NCI-H774 (cell line): ENCODE measurements around the gene NEURL2.
"Not testable (repeated sequence)": the region's sequence is repeated elsewhere in the genome, so short reads cannot be mapped to it uniquely, and the experiment has no call there.

Experiments used
- DNase-seq: peaks from one replicate; lab custom pipeline; 2025; lab: John Stamatoyannopoulos, UW

NEURL2 gene

DNA sequence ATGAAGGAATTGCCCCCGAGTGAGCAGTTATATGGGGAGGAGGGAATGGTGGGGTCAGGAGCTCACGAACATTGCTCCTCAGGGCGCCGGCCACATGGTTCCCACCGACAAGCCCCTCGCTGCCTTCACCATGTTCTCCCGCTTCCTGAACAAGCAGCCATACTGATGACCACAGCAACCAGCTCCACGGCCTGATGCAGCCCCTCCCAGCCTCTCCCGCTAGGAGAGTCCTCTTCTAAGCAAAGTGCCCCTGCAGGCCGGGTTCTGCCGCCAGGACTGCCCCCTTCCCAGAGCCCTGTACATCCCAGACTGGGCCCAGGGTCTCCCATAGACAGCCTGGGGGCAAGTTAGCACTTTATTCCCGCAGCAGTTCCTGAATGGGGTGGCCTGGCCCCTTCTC lies 7.3 kb upstream of the NEURL2 start:
- no peak for DNase-seq

DNA sequence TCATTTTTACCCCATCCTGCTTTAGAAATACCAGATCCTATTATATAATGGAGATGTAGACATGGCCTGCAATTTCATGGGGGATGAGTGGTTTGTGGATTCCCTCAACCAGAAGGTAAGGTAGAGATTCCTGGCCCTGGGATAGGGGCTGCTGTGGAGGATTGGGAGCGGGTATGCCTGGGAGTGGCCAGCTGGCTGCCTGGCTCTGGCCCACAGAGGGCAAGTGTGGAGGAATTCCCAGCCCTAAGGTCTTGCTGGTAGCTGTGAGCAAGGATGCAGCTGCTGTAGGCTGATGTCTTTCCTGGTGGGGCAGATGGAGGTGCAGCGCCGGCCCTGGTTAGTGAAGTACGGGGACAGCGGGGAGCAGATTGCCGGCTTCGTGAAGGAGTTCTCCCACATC lies 6.7 kb upstream of the NEURL2 start:
- DNase-seq, result no peak

DNA sequence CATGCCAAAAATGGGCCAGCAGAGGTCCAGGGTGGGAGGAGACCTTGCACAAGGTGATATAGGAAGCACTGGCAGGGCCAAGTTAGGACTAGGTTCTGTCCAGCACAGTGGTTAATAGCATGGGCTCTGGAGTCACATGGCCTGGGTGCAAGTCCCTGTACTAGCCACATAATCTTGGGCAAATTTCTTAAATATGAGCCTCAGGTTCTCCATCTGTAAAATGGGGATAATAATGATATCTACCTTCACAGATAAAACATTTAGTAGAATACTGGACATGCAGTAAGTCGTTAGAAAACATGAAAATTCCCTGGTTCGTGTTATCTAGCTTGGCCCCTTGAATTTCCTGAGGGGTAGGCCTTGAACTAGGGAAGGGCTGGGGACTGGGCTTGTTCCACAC lies 6.3 kb upstream of the NEURL2 start:
- DNase-seq, result no peak

DNA sequence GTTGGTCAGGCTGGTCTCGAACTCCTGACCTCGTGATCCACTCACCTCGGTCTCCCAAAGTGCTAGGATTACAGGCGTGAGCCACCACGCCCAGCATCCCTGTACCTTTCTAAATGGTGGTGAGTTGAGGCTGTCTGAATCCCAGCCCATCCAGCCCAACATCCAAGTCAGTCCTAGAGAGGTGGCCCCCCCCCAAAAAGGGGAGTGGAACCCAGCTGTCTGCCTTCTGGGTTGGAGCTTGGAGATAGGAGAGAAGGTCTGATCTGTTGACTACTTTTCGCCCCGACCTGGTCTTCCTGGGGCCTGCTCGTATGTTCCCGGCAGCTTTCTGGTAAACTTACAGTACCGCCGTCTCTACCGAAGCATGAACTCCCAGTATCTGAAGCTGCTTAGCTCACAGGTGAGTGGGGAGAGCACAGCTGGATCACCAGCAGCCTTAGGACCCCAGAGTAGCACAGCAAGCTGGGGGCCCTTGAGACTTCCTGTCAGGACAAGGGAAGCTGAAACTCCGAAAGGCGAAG lies 5.7 kb upstream of the NEURL2 start:
- DNase-seq, result no peak

DNA sequence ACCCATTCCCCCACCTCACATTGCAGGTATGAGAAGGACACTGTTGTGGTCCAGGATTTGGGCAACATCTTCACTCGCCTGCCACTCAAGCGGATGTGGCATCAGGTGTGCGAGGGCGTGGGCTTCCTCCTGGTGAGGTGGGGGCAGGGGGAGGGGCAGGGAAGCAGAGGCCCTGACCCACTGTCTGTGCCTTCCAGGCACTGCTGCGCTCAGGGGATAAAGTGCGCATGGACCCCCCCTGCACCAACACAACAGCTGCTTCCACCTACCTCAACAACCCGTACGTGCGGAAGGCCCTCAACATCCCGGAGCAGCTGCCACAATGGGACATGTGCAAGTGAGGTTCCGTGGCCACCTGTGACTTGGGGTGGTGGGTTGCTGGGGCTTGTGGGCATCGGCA lies 3.8 kb upstream of the NEURL2 start:
- no peak for DNase-seq

DNA sequence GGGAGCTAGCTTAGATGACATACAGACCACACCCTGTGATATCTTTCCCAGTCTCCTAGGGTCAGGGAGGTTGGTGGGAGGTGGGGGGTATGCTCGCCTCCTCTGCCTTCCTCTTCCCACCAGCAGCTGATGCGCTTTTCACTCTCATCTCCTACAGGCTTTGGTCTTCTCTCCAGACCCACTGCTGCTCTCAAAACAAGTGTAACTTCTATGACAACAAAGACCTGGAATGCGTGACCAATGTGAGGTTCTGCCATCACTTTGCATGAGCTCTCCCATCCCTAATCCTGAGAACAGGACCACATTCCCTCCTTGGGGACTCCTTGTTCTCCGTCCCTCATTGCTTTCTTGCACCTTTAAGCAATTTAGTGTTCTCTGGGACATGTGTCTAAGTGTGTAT lies 2.8 kb upstream of the NEURL2 start:
- no peak for DNase-seq

DNA sequence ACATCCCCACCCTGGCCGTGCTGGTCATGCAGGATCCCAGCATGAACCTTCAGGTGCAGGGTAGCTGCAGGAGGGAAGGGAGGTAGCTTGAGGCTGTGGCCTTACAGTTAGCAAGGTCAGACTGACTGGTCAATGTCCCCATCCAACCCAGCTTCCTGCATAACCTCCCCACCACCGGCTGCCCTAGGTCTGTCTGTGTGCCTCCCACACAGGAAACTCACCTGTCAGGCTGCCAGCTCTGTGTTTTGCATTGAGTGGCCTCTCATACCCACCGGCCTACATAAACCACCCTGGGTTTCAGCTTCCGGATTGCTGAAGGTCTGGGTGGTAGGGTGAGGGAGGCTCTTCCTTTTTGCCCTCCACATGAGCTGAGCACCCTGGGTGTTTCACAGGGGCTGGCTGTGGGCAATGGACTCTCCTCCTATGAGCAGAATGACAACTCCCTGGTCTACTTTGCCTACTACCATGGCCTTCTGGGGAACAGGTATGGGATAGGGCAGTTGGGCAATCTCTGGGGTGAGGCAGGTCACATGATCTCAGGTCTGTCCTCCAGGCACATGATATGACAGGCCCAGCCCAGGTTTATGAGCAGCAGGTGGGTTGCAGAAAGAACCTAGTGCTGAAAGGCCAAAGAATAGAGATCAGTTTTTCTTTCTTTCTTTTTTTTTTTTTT lies 2.0 kb upstream of the NEURL2 start:
- no peak for DNase-seq

DNA sequence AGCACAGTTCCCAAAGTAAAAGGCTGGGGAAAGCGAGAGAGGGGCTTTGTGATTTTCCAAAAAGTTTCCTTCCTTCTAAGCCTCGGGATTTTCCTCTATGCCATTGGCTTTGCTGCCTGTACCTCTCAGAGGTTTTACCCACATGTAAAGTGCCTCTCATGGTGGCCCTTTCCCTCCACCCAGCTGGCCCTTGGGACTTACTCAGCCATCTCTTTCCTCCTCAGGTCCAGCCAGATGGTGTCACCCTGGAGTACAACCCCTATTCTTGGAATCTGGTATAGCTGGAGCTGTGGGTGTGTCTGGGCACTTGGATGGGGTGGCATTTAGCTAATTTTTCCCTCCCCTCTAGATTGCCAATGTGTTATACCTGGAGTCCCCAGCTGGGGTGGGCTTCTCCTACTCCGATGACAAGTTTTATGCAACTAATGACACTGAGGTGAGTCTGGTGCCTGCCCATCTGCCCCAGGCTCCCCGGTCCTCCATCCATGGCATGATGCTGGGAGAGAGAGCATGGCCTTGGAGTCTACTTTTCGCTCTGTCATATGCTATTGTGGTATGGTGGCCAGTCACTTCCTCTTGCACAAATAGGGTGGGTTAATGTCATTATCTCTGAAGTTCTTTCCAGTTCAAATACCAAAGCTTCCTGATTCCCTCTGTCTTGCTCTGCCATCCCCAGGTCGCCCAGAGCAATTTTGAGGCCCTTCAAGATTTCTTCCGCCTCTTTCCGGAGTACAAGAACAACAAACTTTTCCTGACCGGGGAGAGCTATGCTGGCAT lies 1.2 kb upstream of the NEURL2 start:
- DNase-seq, result no peak

DNA sequence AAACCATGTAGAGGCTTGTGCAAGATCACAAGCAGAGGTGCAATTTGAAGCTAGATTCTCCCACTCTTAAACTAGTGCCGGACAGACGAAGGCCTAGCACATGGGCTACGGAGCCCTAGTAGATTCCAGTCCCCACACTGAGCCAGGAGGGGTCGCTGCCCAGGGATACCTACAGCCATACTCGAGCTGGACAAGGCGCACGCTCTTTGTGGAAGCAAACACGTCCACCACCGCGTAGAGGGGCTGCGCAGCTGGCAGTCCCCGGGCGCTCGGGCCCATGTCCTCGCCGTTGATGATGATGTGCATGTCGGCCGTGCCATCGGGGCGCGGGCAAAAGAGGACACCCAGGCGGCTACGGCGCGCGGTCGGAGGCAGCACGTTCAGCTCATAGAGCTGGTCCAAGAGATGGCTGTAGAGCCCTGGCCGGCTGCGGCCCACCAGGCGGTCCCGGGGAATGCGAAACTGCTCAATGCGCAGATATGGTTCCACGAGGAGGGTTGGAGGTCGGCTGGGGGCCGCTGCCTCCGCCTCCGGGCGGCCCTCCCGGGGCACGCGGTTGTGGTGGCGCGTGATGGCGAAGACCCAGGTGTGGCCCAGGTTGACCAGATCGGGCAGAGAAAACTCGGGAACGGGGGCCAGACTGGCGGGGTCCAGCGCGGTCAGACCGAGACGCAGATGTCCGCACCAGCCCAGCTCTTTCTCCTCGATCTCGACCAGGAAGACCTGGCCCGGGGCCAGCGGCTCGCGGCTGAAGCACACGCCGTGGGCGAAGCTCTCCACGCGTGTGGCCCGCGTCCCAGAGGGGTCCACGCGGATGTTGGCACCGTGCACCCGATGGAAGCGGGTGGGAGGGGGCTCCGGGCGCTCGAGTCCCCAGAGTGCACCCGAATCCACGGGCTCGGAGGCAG lies 677 bp downstream of the NEURL2 start:
- DNase-seq, result no peak

DNA sequence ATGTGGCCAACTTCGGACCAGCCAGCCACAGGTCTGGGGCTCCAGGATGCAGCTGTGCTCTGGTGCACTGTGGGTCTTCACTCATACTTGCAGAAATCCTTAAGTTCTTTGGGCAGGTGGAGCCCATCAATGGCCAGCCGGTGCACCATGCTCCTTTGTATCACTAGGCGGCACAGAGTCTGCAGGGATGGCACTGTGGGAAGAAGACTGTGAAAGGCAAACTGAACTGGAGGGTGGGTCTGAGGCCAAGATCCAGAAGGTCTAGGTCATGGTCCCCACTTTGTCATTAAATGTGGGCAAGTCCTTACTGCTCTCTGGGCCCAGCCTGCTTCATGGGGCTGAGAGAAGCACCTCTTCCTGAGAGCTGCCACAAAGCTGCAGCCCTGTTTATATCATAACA lies 2.3 kb downstream of the NEURL2 start:
- DNase-seq, result no peak

DNA sequence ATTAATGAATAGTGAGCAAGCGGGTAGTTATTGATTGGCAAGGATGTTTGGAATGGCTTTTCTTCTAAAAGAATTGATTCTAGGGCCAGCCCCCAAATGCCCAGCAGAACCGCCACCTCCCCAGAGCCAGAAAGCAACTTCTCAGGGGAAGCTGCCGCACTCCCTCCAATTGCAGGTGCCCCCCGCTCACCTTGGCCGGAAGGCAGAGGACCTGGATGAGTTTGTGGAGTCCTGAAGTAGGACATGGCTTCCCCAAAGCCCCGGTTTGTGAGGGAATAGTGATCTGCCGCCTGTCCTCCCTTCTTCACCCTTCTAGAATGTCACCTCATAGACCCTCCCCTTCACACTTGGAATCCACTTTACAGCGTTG lies 3.7 kb downstream of the NEURL2 start, which contains the start of gene SPATA25:
TSS of gene SPATA25 (minus strand) at position 277 of the 370 bp plus-strand sequence. CDS start at position 245, 32 bp downstream.
- DNase-seq, result no peak

DNA sequence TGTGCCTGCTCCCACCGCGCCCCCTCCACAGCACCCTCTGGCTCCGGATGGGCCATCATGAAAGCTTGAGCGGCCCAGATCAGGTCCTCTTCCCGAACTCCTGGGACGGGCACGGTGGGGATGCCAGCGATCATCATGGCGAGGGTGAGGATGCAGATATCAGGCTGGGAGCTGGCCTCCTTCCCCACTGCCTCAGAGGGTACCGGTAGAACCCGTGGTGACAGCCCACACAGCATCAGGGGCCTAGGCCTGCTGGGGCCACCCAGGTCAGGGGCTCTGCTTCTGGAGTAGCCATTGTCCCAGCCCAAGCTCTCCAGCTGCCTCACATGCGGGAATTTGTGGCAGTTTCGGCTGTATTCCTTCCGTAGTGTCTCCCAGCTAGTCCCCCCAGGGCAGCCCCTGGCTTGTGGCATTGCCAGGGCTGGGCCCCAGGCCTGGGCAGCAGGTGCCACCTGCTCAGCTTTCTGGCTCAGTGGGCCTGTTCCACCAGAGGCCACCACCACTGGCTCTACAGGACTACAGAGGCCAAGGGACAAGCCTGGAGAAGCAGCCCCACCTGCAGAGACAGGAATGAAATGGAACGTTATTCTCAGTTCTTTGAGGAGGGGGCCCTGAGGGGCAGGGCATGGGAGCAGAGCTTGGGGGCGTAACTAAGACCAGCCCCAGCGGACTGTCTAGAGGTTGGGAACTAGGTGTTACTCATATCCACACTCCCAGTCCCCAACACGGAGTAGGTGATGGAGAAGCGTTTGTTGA lies 4.2 kb downstream of the NEURL2 start:
- DNase-seq, result no peak

DNA sequence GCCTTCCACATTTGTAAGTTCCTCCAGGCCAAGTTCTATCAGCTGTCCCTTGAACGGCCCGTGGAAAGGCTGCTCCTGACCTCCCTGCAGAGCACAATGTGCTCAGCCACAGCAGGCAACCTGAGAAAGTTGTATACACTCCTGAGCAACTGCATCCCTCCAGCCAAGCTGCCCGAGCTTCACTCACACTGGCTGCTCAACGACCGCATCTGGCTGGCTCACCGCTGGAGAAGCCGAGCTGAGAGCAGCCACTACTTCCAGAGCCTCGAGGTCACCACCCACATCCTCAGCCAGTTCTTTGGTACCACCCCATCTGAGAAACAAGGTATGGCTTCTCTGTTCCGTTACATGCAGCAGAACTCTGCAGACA lies 7.9 kb downstream of the NEURL2 start:
- DNase-seq, result no peak

DNA sequence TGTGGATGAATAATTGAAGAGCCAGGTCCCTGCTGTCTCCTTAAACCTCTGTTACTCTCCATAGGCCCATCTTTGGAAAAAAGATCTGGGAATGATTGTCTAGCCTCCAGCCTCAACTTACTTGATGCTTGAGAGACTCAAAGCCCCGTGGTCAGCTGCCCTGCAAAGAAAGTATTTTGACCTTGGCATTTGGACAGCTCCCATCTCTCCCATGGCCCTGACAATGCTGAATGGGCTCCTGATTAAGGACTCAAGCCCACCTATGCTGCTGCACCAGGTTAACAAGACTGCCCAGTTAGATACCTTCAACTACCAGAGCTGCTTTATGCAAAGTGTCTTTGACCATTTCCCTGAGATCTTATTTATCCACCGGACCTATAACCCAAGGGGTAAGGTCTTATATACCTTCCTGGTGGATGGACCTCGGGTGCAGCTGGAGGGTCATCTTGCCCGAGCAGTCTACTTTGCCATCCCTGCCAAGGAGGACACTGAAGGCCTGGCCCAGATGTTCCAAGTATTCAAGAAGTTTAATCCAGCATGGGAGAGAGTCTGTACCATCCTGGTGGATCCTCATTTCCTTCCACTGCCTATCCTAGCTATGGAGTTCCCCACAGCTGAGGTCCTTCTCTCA lies 8.4 kb downstream of the NEURL2 start:
- DNase-seq, result no peak

DNA sequence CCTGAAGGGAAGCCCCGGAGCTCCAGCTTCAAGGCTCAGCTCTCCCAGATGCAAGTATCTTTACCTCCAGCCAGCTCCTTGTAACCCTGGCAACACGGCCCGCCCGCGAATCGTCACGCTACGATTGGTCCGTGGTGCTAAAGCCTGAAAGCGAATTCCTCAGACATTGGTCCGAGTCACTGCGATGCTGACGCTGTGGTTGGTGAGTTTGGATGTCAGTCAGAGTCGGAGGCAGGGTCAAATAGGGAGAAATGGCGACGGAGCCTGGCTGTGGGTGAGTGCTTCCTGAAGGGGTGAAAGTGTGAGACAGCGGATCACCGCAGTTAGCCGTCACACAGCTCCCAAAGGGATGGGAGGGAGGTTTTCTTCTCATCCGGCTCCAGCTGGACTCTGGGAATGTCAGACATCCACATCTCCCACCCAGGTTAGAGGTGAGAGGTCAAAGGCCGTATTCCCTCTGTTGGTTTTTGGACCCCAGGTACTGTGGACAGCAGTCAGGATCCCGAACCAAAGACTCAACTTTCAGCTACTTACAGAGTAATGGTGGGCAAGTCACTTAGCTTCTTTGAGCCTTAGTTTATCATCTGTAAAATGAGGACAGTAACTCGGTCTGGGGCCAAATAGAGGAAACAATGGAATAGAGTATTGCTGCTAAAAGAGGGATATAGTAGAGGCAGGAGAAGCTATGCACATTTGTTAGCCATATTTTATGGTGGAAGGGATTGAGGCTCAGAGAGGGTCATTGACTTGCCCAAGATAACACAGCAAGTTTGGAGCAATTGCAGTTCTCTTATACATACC lies 9.8 kb downstream of the NEURL2 start, which contains the start of gene ZSWIM1:
TSS of gene ZSWIM1 (plus strand) at position 240 of the 801 bp plus-strand sequence. CDS start 1,366 bp downstream, outside the sequence.
- peak; percentile 98 for DNase-seq

DNA sequence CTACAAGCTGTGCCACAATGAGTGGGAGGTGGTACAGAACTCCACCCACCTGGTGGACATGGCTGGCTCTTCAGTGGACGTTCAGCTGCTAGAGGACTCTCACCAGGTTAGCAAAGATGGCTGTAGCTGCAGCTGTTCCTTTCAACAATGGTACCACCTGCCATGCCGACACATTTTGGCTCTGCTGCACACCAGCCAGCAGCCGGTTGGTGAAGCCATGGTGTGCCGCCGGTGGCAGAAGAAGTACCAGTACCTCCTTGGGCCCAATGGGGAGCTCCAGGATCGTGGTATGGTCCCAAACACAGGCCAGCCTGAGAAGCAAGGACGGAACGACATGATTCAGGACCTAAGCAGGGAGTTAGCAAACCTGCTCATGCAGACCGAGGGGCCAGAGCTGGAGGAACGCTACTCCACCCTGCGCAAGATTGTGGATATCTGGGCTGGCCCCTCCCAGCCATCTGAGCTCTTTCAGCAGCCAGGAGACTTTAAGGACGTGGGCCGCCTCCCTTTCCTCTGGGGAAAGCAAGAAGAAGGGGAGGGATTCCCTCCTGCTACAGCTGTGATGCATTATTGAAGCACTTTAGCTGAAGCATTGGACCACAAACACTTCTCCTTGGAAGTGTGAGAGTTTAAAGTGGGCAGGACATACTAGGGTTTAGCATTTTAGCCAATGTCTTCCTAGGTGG lies 12.8 kb downstream of the NEURL2 start:
- DNase-seq, result no peak

DNA sequence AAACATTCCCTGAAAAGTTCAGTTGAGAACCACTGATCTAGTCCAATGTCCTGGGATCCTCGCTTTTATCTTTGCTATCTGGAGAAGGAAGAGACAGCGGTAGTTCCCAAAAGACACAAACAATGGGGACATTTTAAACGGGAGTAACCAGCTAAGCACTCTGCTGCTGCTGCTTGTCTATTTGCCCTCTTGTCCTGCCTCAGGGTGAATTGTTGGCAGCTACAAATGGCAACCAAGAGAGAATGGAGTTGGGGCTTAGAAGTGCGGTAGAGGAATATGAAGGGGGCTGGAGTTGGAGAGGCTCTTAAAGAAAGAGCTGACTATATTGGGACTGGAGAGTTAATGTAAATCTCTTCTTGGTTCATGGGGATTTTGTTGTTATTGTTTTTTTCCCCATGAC lies 16.4 kb downstream of the NEURL2 start:
- DNase-seq, result no peak

DNA sequence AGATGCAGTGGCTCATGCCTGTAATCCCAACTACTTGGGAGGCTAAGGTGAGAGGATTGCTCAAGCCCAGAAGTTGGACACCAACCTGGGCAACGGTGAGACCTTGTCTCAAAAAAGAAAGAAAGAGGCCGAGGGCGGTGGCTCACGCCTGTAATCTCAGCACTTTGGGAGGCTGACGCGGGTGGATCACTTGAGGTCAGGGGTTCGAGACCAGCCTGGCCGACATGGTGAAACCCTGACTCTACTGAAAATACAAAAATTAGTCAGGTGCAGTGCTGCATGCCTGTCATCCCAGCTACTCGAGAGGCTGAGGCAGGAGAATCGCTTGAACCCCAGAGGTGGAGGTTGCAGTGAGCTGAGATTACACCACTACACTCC lies 16.9 kb downstream of the NEURL2 start:
- not testable (repeated sequence) for DNase-seq

DNA sequence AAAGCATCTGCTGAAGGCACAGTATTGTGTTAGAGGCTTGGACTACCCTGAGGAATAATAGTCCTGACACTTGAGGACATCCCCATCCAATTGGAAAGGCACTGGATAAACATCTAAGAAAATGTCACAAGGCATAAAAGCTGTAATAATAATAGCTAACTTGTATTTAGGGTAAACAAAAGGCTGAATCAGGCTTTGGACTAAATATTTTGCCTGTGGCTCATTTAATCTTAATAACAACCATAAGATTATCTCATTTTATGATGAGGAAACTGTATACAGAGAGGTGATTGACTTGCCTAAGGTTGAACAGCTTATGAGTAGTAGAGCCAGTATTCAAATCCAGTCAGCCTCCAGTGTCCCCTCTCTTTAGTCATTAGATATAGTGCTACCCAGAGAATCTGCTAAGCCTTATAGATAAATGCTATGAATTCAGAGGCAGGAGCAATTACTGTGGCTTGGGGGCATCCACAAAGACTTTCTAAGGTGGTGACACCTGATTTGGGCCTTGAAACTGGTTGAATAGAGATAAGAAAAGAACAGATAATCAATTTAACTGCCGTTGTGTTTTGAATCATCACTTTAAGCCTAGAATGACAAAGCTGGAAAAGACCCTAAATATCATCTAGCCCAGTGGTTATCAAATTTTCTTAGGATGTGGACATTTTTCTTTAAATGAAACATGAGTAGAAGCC lies 17.5 kb downstream of the NEURL2 start:
- no peak for DNase-seq
